GM21515 (cell line): ENCODE data around the gene HSPB1.
A peak's percentile ranks its signal among the peaks of the same experiment; 100 is the strongest.
"Not testable (repeated sequence)": the region's sequence is repeated elsewhere in the genome, so short reads cannot be mapped to it uniquely, and the experiment has no call there.

Source experiments
- ATAC-seq: cut with Tn5 transposase; IDR thresholded peaks from one replicate; pipeline ENCODE4 v1.9.1; 2021; ENCODE audit not compliant: unreplicated experiment

HSPB1 gene

DNA sequence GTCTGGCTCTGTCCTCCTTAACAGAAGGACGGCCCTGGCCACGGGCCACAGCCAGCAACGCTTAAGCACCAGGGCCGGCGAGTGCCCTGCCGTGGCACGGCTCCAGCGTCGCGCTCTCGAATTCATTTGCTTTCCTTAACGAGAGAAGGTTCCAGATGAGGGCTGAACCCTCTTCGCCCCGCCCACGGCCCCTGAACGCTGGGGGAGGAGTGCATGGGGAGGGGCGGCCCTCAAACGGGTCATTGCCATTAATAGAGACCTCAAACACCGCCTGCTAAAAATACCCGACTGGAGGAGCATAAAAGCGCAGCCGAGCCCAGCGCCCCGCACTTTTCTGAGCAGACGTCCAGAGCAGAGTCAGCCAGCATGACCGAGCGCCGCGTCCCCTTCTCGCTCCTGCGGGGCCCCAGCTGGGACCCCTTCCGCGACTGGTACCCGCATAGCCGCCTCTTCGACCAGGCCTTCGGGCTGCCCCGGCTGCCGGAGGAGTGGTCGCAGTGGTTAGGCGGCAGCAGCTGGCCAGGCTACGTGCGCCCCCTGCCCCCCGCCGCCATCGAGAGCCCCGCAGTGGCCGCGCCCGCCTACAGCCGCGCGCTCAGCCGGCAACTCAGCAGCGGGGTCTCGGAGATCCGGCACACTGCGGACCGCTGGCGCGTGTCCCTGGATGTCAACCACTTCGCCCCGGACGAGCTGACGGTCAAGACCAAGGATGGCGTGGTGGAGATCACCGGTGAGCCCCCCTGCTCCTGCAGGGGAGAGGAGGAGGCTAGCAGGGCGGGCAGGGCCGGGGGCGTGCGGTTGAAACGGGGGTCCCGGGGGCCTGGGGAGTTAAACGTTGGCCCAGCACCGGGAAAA, at the start of gene HSPB1:
Gene HSPB1 (plus strand): TSS at position 327 of the 855 bp plus-strand sequence. CDS start 40 bp downstream, at position 367.
- ATAC-seq, result peak; percentile 49

DNA sequence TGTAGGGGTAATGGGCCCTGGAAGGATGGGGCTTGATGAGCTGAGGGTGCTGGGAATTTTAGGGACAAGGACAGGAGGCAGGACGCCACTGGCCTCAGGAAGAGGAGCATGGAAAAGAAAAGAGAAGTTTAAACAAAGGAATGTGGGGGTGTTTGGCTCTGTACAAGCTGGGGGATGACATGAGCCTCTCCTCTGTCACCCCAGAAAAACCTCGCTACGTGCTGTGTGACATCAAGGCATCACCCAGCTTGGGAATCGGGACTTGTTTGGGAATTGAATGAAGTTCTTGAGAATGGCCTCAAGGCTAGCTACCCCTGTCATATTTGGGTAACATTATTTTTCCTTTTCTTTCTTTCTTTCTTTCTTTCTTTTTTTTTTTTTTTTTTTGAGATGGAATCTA, 47.7 kb upstream of the HSPB1 start:
- ATAC-seq, result no peak

DNA sequence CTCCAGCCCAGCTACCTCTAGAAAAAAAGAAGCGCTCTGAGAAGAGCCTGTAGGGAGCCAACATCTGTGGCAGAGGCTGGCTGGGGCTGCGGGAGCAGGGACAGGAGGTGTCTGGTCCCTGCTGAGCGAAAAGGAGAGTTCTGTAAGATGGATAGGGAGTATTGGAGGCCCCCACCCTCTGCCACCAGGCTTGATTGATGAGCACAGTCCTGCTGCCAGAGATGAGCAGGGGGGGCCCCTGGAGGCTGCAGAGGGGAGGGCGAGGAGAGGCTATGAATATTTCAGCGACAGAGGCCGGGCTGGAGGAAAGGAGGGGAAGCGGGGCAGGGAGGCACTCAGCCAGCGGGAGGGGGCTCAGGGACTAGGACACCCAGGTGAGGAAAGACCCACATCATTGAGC, 44.5 kb upstream of the HSPB1 start:
- no peak for ATAC-seq

DNA sequence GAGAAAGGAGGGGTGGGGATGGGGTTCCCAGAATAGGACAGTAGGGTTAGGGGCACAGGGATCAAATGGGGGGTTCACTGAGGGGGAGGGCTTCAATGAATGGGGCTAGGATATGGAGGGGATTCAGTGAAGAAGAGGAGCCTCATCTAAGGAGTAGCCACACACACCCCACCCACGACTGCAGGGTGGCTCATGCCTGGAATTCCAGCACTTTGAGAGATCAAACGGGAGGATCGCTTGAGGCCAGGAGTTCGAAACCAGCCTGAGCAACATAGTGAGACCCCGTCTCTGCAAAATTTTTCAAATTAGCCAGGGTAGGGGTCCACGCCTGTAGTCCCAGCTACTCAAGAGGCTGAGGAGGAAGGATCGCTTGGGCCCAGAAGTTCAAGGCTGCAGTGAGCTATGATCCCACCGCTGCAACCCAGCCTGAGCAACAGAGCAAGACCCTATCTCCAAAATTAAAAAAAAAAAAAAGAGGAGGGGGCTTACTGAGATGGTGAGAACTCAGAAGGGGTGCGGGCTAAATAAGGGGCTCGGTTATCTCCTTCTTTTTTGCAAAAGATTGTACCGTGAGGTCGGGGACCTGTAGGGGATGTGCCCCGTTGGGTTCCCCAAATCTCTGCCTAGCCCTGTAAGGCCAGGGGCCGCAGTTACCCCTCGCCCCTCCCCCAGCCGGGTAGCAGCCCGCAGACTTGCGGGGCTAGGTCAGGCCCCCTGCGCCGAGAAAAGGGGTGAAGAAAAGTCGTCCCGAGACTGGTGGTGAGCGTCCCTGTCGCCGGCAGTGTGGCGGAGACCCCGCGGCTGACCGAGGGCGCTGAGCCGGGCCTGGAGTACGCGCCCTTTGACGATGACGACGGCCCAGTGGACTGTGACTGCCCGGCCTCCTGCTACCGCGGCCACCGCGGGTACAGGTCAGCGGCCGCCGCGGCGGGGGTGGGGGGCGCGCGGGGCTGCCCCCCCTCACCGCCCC, 43.1 kb upstream of the HSPB1 start:
- no peak for ATAC-seq

DNA sequence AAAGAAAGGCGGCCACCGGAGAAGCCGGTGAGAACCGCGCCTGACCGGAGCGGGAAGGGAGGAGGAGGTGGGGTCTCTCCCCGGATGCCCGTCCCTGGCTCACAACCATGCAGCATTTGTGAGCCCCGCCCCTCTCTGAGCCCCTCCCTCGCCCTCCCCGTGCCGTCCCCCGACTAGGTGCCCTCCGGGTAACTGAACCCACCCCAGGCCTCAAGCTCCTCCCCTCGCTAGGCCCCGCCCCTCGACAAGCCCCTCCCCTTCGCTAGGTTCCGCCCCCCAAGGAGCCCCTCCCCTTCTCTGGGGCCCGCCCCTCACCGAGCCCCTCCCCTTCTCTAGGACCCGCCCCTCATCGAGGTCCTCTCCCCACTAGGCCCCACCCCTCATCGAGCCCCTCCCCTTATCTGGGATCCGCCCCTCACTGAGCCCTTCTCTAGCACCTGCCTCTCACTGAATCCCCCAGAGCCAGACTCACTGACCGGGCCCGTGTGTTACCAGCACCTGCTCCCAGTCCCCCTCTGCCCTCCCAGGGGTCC, 42.2 kb upstream of the HSPB1 start:
- no peak for ATAC-seq

DNA sequence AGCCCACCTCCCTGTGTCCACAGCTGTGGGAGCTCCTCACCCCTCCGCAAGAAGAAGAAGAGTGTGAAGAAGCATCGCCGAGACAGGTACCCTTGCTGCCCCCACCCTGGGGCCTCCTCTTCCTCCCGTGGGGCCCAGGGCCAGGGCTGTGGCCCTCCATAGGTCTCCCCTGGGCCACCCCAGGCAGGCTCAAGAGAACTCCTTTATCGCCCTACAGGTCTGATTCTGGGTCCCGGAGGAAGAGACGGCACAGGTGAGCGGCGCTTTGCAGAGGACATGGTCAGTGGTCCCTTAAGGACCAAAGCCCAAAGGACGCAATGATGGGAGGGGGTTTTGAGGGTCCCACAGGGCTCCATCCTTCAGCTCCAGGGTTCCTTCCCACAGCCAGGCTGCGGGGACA, 41.1 kb upstream of the HSPB1 start:
- no peak for ATAC-seq

DNA sequence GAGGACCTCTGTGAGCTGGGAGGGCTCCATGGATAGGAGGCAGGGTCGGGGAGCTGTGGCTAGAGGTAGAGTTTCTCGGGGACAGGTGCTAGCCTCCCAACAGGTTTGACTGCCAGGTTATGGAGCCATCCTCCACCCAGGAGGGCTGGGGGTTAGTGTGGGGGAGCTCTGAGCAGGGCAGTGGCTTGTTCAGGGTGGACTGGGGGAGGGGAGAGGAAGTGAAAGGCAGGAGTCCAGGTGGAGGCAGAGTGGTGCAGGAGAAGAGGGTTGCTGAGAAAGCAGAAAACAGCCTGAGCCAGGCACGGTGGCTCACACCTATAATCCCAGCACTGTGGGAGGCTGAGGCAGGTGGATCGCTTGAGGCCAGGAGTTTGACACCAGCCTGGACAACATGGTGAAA, 40.5 kb upstream of the HSPB1 start:
- ATAC-seq, result no peak

DNA sequence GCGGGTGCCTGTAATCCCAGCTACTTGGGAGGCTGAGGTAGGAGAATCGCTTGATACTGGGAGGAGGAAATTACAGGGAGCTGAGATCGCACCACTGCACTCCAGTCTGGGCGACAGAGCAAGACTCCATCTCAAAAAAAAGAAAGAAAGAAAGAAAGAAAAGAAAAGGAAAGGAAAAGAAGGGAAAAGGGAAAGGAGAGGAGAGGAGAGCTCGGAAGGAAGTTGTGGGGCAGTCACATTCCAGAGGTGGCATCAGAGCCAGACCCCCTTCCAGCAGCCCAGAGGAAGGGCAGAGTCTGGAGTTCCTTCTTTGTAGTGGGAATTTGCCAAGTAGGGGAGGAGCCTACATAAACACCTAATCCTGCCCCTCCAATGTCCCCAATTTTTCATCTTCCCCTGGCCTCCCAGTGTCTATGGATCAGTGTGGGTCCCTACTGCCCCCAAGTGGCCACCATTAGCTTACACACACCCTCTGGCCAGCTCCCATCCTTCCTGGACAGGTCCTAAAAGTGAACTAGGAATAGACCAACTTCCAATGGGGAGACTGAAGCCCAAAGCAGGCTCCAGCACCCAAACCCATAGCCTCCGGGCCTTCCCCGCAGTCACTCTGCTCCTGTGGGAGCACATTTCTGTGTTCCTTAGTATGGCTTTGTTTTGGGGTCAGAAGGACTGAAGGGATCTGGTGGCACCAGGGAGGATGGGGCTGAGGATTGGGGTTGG, 39.6 kb upstream of the HSPB1 start:
- ATAC-seq, result no peak

DNA sequence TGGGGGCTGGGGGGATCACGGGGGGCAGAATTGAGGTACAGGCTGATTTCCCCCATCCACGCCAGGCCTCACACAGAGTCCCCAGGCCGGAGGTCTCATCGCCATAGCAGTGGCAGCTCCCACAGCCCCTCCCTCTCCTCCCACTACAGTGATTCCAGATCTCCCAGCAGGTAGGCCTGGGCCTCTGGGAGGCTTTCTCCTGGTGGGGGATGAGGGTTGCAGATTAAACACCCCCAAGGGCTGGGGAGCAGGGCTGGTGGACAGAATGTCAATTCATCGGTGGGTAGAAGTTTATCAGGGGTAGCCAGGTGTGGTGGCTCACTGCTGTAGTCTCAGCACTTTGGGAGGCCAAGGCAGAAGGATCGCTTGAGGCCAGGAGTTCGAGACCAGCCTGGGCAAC, 37.2 kb upstream of the HSPB1 start:
- no peak for ATAC-seq

DNA sequence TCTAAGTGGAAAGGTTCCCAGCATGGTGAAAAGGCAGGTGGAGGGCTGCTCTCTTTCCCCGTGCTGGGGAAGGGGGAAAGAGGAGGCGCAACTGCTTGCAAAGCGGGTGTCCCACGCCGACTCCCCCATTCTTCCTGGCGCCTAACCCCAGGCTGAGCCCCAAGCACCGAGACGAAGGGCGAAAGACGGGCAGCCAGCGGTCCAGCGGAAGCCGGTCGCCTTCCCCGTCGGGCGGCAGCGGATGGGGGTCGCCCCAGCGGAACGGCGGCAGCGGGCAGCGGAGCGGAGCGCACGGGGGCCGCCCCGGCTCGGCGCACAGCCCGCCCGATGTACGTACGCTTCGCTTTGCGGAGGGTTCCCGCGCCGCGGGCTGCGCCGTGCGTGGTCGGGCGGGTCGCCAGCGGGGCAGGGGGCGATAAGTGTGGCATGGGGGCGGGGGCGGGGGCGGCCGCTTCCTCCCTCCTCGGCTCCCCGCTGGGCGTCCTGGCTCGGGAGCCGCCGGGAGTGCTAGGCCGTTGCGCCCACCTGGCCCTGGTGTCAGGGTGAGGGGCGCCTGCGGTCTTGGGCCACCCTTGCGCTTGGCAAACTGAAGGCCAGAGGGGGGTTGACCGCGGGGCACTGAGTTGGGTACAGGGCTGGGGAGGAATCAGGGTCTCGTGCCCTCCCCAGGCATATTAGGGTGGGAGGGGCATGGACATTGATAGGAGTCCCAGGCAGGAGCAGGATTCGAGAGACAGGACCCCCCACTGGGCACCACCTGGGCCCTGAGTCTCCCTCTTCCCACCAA, 35.2 kb upstream of the HSPB1 start:
- no peak for ATAC-seq

DNA sequence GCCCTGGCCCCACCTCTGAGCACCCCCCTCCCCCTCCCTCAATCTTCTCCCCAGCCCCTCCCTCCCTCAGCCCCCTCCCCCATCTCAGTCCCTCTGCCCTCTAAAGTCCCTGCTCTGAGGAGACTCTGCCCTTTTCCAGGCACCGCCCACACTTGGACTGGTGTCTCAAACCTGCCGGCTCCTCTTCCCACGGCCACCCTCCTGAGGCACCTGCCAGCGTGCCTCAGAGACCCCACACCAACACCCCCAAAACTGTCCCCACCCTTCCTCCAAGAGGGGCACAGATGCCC, 34.6 kb upstream of the HSPB1 start:
- no peak for ATAC-seq

DNA sequence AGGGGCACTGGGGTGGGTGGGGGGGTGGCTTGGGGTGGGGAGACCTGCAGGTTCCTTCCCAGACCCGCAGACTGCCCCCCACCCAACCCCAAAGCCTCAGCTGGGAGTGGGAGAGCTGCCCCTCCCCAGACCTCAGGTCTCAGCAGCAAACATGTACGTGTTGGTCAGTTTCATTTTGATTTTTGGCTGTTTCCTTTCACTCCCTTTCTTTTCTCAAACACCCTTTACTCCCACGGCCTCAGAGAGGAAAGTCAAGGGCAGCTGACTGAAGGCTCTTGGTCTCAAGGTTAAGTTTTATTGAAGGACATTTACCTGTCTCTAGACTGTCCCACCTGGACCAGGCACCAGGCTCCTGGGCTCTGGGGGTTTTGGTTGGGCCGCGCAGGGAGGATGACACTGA, 34.1 kb upstream of the HSPB1 start:
- ATAC-seq, result no peak

DNA sequence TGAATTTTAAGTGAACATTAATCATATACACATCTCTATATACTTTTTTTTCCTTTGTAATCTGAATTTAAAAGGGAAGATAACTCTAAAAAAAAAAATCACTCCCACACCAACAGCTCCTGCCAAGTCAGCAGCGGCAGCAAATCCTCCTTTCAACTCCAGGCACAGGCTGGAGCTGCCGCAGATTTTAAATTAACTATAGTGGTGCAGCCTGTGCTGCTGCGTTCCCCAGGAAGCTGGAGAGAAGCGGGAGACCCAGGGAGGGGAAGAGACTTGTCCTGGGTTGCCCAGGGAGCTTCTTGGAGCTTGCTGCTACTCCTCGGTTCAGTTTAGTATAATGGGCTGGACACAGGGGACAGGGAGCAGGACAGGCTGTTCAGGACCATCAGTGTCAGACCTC, 32.6 kb upstream of the HSPB1 start:
- no peak for ATAC-seq

DNA sequence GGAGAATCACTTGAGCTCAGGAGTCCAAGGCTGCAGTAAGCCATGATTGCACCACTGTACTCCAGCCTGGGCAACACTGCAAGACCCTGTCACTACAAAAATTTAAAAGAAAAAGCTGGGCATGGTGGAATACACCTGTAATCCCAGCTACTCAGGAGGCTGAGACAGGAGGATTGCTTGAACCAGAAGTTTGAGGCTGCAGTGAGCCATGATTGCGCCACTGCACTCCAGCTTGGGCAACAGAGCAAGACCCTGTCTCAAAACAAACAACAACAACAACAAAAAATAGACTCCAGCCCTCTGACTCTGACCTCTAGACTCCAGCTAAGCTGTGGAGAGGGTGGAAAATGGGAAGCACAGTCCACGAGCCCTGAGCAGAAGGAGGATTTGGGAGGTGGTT, 31.1 kb upstream of the HSPB1 start:
- ATAC-seq, result not testable (repeated sequence)

DNA sequence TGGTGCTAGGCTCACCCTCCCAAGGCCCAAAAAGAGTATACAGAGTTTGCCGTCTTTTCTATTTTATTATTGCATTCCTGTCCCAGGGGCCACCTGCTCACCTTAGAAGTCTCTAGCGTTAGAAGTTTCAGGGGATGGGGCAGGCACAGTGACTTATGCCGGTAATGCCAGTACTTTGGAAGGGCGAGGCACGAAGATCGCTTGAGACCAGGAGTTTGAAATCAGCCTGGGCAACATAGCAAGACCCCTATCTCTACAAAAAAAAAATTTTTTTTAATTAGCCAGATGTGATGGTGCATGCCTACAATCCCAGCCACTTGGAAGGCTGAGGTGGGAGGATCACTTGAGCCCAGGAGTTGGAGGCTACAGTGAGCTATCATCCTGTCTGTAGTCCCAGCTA, 30.3 kb upstream of the HSPB1 start:
- no peak for ATAC-seq

DNA sequence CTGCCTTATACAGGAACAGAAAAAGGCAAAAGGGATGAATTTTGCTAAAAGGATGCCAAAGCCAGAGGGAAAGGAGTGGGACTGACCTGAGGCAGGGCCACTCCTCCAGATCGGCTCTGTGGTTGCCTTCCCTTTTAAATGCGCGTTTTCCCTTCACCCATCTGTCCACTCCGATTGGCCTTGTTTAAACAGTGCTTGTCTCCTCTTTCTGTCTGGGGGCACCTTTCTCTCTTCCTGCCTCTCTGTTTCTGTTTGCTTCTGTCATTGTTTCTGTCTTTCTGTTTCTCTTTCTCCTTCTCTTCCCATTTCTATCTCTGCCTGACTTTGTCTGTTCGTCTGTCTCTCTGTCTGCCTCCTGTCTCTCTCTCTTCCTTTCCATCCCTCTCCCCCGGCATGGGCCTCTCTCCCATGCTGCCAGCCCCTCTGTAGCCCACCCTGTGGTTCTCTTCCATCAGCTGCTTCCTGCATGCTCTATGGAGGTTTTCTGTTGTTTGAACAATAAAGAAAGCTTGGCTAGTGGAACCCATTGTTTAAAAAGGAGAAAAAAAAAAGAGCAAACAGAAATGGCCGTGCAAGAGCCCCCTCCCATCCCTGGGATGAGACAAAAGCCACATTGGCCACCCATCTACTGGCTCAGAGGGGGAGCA, 29.5 kb upstream of the HSPB1 start:
- ATAC-seq, result no peak

DNA sequence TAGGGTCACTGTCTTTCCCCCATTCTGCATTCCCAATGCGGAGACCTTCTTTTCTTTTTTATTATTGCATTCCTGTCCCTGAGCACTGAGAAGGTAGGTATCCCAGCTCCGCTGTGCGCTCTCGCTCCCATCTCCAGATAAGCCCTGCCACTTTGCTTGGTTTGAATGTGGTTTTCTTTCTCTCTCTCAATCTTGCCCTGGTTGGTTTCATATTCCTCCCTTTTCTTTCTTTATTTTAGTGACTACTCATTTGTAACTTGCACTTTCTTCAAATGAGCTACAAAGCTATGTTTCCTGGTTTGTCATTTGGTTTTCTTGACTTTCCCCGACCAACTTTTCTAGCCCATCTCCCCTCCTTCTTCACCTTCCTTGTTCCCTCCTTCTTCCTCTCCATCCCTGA, 29.0 kb upstream of the HSPB1 start:
- ATAC-seq, result no peak

DNA sequence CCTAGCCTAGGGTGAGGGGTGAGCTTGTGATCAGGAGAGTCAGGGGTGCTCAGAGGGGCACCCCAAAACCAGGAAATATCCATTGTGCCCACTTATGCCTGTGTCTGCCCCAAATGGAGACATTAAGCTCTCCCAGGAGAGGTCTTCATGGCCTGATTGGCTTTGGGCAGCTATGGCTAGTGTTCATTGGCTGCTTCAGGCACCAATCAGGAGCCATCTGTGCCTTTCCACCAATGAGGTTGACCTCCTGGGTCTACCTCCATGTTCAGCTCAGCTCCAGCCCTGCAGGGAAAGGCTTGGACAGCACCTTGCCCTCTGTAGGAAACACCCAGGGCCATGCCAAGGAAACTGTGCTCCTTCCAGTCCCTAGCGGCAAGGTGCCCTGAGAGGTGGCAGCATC, 23.9 kb upstream of the HSPB1 start:
- no peak for ATAC-seq

DNA sequence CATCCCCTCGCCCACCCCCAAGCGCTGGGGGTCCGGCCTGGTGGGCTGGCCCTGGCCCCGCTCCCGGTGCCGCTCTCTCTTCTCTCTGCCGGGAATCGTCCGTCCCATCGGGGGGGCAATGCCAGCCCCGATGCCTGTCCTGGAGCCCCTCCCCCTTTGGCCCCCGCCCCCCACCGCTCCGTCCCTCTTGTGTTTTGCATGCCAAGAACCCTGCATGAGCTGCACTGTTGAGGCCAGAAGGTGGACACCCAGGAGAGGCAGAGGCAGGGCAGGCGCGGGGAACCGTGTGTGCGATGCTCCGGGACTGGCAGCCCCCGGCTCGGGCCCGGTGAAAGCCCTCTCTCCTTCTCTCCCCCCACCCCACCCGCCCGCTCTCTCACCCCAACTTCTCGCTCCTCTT, 22.1 kb upstream of the HSPB1 start:
- no peak for ATAC-seq
